H9 (cell line): ENCODE measurements around the gene LRRC71. TPM values are rescaled to one million over a fixed set of nuclear protein-coding genes. Genes with fewer than 3 reads are reported as not detected.

ENCODE experiments used
- DNase-seq: peaks from one replicate; pipeline ENCODE4 v3.0.0-alpha.2; 2017
- H2AFZ ChIP-seq: one replicate; pipeline ENCODE4 v1.6.1; 2013; ENCODE audit warnings: mild to moderate bottlenecking, low read length, control low read depth, moderate library complexity
- H2AK5ac ChIP-seq: 2 replicates; pipeline ENCODE4 v1.6.1; 2013; ENCODE audit warnings: low read length, control low read depth, mixed read lengths; ENCODE audit not compliant: insufficient read length
- H2BK120ac ChIP-seq: one replicate; pipeline ENCODE4 v1.6.1; 2013; ENCODE audit warnings: low read depth, mild to moderate bottlenecking, low read length, control low read depth, inconsistent platforms; ENCODE audit not compliant: poor library complexity, severe bottlenecking
- H2BK12ac ChIP-seq: 2 replicates; pipeline ENCODE4 v1.6.1; 2013; ENCODE audit warnings: low read length, control low read depth, mixed read lengths, low read depth; ENCODE audit not compliant: insufficient read length
- H2BK15ac ChIP-seq: 2 replicates; pipeline ENCODE4 v1.6.1; 2013; ENCODE audit warnings: low read depth, low read length, control low read depth
- H2BK20ac ChIP-seq: one replicate; pipeline ENCODE4 v1.6.1; 2013; ENCODE audit warnings: low read depth, mild to moderate bottlenecking, low read length, control low read depth, inconsistent platforms; ENCODE audit not compliant: poor library complexity, severe bottlenecking
- H2BK5ac ChIP-seq: 2 replicates; pipeline ENCODE4 v1.6.1; 2013; ENCODE audit warnings: low read length, control low read depth, mixed read lengths; ENCODE audit not compliant: insufficient read length
- H3K14ac ChIP-seq: 2 replicates; pipeline ENCODE4 v1.6.1; 2013; ENCODE audit warnings: low read length, control low read depth; ENCODE audit not compliant: insufficient read depth
- H3K18ac ChIP-seq: 2 replicates; pipeline ENCODE4 v1.6.1; 2013; ENCODE audit warnings: low read depth, mild to moderate bottlenecking, mixed read lengths, low read length, control low read depth; ENCODE audit not compliant: insufficient read length
- H3K23ac ChIP-seq: 2 replicates; pipeline ENCODE4 v1.6.1; 2013; ENCODE audit warnings: low read length, control low read depth, mixed read lengths, low read depth; ENCODE audit not compliant: insufficient read length
- H3K23me2 ChIP-seq: 2 replicates; pipeline ENCODE4 v1.6.1; 2013; ENCODE audit warnings: low read depth, mild to moderate bottlenecking, mixed read lengths, low read length, control low read depth; ENCODE audit not compliant: insufficient read length, poor library complexity, severe bottlenecking
- H3K27ac ChIP-seq: 2 replicates; pipeline ENCODE4 v1.5.1; 2013; ENCODE audit warnings: low read length, control low read depth, mixed read lengths, low read depth; ENCODE audit not compliant: insufficient read length
- H3K27me3 ChIP-seq: 2 replicates; pipeline ENCODE4 v1.6.1; 2013; ENCODE audit warnings: low read length, control low read depth, inconsistent platforms; ENCODE audit not compliant: insufficient read depth
- H3K4ac ChIP-seq: 2 replicates; pipeline ENCODE4 v1.6.1; 2013; ENCODE audit warnings: low read depth, mild to moderate bottlenecking, control low read depth, inconsistent platforms, low read length, moderate library complexity
- H3K4me1 ChIP-seq: 2 replicates; pipeline ENCODE4 v1.6.1; 2013; ENCODE audit warnings: low read length, control low read depth, inconsistent platforms; ENCODE audit not compliant: insufficient read depth
- H3K4me2 ChIP-seq: 2 replicates; pipeline ENCODE4 v1.6.1; 2013; ENCODE audit warnings: low read length, control low read depth, mixed read lengths; ENCODE audit not compliant: insufficient read length, insufficient read depth
- H3K56ac ChIP-seq: 2 replicates; pipeline ENCODE4 v1.6.1; 2013; ENCODE audit warnings: low read depth, mild to moderate bottlenecking, mixed read lengths, low read length, control low read depth; ENCODE audit not compliant: insufficient read length
- H3K79me1 ChIP-seq: 2 replicates; pipeline ENCODE4 v1.6.1; 2013; ENCODE audit warnings: low read depth, mild to moderate bottlenecking, moderate library complexity, low read length, control low read depth, inconsistent platforms; ENCODE audit not compliant: insufficient read depth, poor library complexity, severe bottlenecking
- H3K79me2 ChIP-seq: 2 replicates; pipeline ENCODE4 v1.6.1; 2013; ENCODE audit warnings: low read length, control low read depth, inconsistent platforms; ENCODE audit not compliant: insufficient read depth
- H3K9ac ChIP-seq: 2 replicates; pipeline ENCODE4 v1.6.1; 2013; ENCODE audit warnings: low read length, control low read depth, mixed read lengths; ENCODE audit not compliant: insufficient read length; ENCODE audit errors: extremely low read depth
- H3K9me3 ChIP-seq: one replicate; pipeline ENCODE4 v1.6.1; 2013; ENCODE audit warnings: low read depth, low read length, inconsistent platforms; ENCODE audit not compliant: control insufficient read depth
- H3T11ph ChIP-seq: one replicate; pipeline ENCODE4 v1.6.1; 2013; ENCODE audit warnings: mild to moderate bottlenecking, low read length, control low read depth, inconsistent platforms
- H4K20me1 ChIP-seq: one replicate; pipeline ENCODE4 v1.6.1; 2013; ENCODE audit not compliant: control insufficient read depth, insufficient read length, insufficient read depth
- H4K5ac ChIP-seq: 2 replicates; pipeline ENCODE4 v1.6.1; 2013; ENCODE audit warnings: low read depth, mild to moderate bottlenecking, mixed read lengths, low read length, control low read depth; ENCODE audit not compliant: insufficient read length
- H4K8ac ChIP-seq: replicated peaks from 2 replicates; pipeline ENCODE4 v1.6.1; 2013; ENCODE audit warnings: low read length, control low read depth, mixed read lengths, low read depth; ENCODE audit not compliant: insufficient read length
- H4K91ac ChIP-seq: 2 replicates; pipeline ENCODE4 v1.6.1; 2013; ENCODE audit warnings: low read depth, mild to moderate bottlenecking, moderate library complexity, mixed read lengths, low read length, control low read depth; ENCODE audit not compliant: insufficient read length
- H3K27ac Mint-ChIP-seq, 3 experiments: 2 replicates in 2 of 3; 3 replicates in 1 of 3; pipeline ENCODE4 v1.8.0; 2020 to 2021; ENCODE audit warnings: mixed read lengths in 3 of 3, mild to moderate bottlenecking in 1 of 3, moderate library complexity in 1 of 3
- H3K27me3 Mint-ChIP-seq: 2 replicates; pipeline ENCODE4 v1.8.0; 2021; ENCODE audit warnings: low read depth, mild to moderate bottlenecking, moderate library complexity, mixed read lengths
- H3K36me3 Mint-ChIP-seq, 3 experiments: 2 replicates in 2 of 3; 3 replicates in 1 of 3; pipeline ENCODE4 v1.8.0; 2020 to 2021; ENCODE audit warnings: low read depth in 3 of 3, mixed read lengths in 3 of 3; ENCODE audit not compliant: insufficient read depth in 1 of 3
- H3K4me1 Mint-ChIP-seq, 2 experiments: 2 replicates each; pipeline ENCODE4 v1.8.0; 2020; ENCODE audit warnings: mixed read lengths in 2 of 2
- H3K4me3 Mint-ChIP-seq, 2 experiments: 2 replicates in 1 of 2; 3 replicates in 1 of 2; pipeline ENCODE4 v1.8.0; 2020 to 2021; ENCODE audit warnings: mild to moderate bottlenecking in 2 of 2, mixed read lengths in 2 of 2, moderate library complexity in 1 of 2
- H3K9me3 Mint-ChIP-seq, 2 experiments: 2 replicates in 1 of 2; 3 replicates in 1 of 2; pipeline ENCODE4 v1.8.0; 2020; ENCODE audit warnings: mild to moderate bottlenecking in 2 of 2, mixed read lengths in 2 of 2, moderate library complexity in 1 of 2
- CTCF ChIP-seq: fragments of 200-600 bp; sonication (generic); conservative IDR thresholded peaks from 3 replicates; pipeline ENCODE4 v1.8.0; 2021; ENCODE audit warnings: antibody characterized with exemption, mild to moderate bottlenecking
- WGBS: extraction: QIAGEN DNeasy Blood & Tissue Kit; methylation state at CpG from one replicate; pipeline ENCODE4 v1.1.7; 2013; ENCODE audit warnings: missing lambda C conversion rate, low lambda C conversion rate, mixed read lengths; ENCODE audit not compliant: insufficient read length; ENCODE audit errors: extremely low coverage; 5-methylcytosine and 5-hydroxymethylcytosine counted together
- total RNA-seq: library from RNA; stranded (reverse); gene quantifications from 2 replicates; pipeline ENCODE4 v1.2.1, GENCODE V29; 2021

The LRRC71 gene
- total RNA-seq, 1 experiment from 2014 or later: not detected

DNA sequence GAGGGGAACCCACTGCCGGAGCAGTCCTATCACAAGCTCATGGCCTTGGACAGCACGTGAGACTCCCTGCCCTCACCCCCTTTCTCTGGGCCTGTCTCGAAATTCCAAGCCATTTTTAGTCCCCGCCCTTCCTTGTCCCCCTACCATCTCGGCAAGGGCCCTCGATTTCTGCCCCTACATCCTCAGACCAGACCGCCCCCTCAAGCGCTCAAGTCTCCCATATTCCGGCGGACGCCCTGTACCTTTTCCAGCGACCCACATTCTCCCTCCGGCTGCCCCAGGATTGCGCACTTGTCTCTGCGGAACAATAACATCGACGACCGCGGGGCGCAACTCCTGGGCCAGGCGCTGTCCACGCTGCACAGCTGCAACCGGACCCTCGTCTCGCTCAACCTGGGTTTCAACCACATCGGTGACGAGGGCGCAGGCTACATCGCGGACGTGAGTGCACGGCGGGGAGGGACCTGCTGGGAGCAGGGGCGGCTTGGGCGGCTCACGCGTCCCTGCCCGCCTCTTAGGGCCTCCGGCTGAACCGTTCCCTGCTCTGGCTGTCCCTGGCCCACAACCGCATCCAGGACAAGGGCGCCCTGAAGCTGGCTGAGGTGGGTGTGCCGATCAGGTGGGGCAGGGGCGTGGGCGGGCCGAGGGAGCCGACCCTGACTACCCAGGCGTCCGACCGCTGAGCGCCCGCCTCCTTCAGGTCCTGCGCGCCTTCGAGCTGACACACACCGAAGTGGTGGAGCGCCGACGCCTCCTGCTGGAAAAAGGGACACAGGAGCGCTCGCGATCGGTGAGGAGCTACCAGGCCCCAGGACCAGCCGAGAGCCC lies 7.0 kb downstream of the LRRC71 start:
- Histone ChIP-seq H3K56ac (no peak overlapping the region), H3T11ph (no peak overlapping the region), H3K79me1 (no peaks in the 10 kb centered on the region), H3K14ac (peak overlapping the region; percentile 27; the same call in 1 of the 2 replicates), H3K9me3 (no peaks in the 10 kb centered on the region), H3K23ac (no peak overlapping the region), H3K79me2 (no peaks in the 10 kb centered on the region), H2BK12ac (no peak overlapping the region), H4K20me1 (no peaks in the 10 kb centered on the region), H3K27me3 (peaks cover 50% of the 10 kb centered on the region), H3K4me1 (no peaks in the 10 kb centered on the region), H2BK120ac (no peak overlapping the region), H4K5ac (no peak overlapping the region), H3K4me2 (peak overlapping the region; percentile 80), H4K91ac (no peak overlapping the region), H3K23me2 (peaks cover 16% of the 10 kb centered on the region), H3K4ac (no peak overlapping the region), H2AK5ac (no peak overlapping the region), H3K18ac (no peak overlapping the region), H3K9ac (no peak overlapping the region), H4K8ac (no peak overlapping the region), H3K27ac (no peak overlapping the region), H2BK20ac (no peak overlapping the region), H2AFZ (no peak overlapping the region), H2BK5ac (no peak overlapping the region), H2BK15ac (no peak overlapping the region)
- peaks cover 33 to 48% of the 10 kb centered on the region in 2 experiments for H3K4me1 Mint-ChIP-seq
- peak overlapping the region; percentile 51 to 74 for H3K4me3 Mint-ChIP-seq
- peak; percentile 82 for TF ChIP-seq CTCF
- H3K27ac Mint-ChIP-seq: no peak overlapping the region
- H3K9me3 Mint-ChIP-seq: peaks cover 0 to 3% of the 10 kb centered on the region in 2 experiments; a peak in 1 of 5 replicates
- peaks cover 93% of the 10 kb centered on the region for H3K27me3 Mint-ChIP-seq
- WGBS: no CpG with 5 or more reads among the region's 64 CpGs
- H3K36me3 Mint-ChIP-seq: no peaks in the 10 kb centered on the region; a peak in 1 of 7 replicates
- peak; percentile 90 for DNase-seq
